Activated CD4-positive, CD25-positive, alpha-beta regulatory T cell treated with anti-CD3 and anti-CD28 coated beads, Interleukin-2, amount 50 U/mL, for 72 hours (primary cell): ENCODE measurements around the gene FBN1.

ENCODE experiments used
- DNase-seq: peaks from one replicate; pipeline ENCODE4 v3.0.0; 2021

The FBN1 gene

GRCh38 chr15:48501208-48501607 is 144.3 kb downstream of the FBN1 start:
- DNase-seq = no peak

DNA sequence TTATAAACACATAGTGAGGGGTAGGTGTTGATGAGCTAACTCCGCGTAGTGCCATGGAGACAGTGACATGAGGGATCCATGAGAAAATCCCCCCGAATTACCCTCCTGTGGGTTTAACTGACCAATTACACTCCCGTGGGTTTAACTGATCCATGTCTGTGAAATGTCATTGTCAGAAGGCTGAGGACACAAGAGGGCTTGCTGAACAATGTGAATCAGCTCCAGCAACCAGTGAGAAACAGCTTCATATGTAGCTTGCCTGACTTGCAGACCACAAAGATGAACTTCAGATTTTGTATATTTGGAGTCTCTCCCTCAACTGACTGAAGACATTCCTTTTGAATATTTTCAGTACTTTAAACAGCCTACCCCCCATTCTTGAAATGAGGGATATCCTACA is 144.9 kb downstream of the FBN1 start:
- DNase-seq = no peak

GRCh38 chr15:48499978-48500377 is 145.5 kb downstream of the FBN1 start:
- no peak for DNase-seq

DNA sequence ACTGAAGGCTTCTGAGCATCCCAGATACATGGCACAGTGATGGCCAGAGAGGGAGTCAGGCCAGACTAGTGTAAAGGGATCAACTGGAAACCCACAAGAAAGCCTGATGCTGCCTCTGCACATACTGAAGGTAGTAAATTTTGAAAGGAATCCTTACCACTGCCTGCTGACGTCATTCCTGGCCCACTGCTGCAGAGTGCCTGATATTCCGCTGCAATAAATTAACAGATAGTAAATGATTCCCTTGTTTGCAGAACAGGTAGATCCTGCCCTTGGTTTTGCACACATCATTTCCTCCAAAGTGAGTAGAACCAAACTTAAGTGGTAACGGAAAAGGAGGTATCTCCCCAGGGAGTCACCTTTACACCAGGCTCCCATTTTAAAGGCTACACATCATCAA is 146.7 kb downstream of the FBN1 start:
- no peak for DNase-seq

DNA sequence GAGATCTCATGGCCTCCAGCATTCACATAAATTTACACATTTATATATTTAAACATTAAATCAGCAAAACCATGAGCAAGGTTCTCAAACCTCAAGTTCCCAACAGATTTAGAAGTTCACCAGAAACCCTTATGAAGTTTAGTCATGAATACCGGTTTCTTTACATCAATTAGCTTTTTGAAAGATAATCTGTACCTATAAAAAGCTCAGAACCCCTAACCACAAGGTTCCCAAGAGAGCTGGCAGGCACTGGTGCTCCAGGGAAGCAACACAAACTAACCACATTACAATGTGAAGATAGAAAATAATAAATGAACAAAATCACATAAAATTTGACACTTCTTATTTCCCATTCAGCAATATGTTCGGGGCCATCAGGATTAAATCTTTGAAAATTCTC is 150.9 kb downstream of the FBN1 start:
- DNase-seq = no peak

GRCh38 chr15:48493763-48494225 is 151.7 kb downstream of the FBN1 start:
- no peak for DNase-seq

DNA sequence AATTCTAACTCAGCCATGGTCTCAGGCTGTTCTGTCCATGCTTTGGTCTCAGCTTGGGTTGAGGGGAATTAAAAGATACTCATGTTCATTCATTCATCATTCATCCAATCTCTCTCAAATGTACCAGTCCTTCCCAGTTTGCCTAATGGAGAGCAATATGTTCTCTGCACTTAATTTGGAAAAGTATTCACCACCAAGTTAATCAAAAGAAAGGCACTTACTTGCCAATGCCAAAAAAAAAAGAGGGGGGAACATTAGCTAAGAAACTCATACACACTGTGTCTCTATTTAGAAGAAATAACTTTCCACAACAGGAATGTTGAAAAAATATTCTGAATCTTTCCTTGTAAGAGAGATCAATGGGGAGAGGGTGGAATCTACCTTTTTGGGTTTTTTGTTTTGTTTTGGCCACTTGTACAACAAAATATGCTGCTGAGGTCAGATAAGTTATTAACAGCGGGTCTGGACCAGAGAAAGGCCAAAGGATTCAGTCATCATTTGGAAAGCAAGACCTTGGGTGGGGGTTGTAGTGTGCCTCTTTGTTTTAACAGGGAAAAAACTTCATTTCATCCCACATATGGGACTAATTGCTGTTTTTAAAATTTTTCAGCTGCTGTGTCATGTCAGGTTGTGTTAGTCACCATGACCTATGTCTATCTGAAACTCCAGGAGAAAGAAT is 152.3 kb downstream of the FBN1 start:
- no peak for DNase-seq

GRCh38 chr15:48486228-48486627 is 159.3 kb downstream of the FBN1 start:
- no peak for DNase-seq

GRCh38 chr15:48481802-48482201 is 163.7 kb downstream of the FBN1 start:
- DNase-seq = no peak

DNA sequence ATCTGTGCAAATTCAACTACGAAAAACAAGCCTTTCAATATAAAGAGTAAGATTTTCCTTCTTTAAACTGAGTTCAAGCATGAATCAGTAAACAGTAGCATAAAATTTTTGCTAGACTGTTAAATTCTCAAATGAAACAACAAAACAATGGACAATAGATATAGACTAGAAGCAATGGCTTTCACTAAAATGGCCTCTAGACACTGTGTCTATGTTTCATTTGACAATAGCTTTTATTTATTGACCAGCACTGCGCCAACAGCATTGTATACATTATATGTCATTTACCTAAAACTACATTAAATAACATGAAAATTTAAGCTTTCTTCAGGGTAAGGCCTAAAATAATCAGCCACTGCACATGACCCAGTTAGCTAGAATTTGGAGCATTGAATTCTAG is 165.8 kb downstream of the FBN1 start:
- no peak for DNase-seq

- no peak for DNase-seq
Measured at GRCh38 chr15:48478581-48478980, 166.9 kb downstream of the FBN1 start.

DNA sequence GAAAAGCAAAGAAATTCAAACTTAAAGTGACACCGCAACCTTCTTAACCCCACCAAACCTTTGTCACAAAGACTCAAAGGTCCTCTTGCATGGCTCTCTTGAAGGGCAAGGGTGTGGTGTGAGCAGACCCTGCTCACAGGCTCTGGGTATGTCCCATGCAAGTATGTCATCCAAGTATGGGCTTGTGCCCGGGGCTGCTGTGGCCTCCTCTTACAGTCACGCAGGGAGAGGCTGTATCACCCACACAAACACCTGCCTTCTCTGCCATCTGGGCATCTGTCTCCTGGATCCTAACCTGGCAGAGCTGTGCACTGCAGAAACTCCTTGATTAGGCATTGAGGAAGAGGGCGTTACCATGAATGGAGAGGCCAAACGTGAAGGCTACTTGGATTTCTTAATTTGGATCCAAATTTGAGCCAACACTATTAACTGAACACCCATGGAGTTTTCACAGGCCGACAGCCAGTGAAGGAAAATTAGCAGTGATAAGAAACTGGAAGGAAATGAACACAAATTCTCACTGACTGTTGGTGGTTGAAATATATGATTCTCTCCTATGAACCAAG is 167.6 kb downstream of the FBN1 start:
- no peak for DNase-seq

GRCh38 chr15:48475600-48476395 is 169.7 kb downstream of the FBN1 start:
- DNase-seq = no peak

DNA sequence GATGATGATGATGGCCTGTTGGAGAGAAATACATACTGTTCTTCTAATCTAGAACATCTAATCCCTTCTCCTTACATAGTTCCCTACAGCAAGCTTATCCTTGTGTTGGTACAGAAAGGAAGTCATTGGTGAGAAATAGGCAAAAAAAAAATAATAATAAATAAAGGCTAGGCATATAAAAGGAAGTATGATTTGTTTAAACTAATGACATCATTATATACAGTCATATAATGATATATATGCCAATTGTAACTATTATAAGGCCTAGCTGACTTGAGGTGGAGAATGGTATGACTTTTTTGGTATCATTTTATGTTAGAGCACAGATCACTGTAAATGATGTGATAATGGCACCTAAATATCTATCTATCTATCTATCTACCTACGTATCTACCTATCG is 171.8 kb downstream of the FBN1 start:
- DNase-seq = no peak

DNA sequence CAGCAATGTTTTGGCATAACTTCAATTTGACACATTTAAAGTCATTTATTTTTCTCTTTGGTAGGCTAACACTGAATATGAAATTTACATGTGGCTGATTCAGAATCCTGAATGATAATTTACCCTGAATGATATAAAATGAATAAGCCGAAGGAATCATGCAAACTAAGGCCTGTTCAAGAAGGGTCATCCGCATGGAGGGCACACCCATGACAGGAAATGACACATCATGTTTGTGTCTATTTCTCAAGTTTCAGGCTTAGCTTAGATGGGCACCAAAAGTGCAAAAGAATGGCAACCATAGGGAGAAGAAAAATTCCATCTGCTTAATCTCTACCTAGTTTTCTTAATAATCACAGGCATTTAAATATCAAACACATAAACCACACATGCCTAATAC is 172.8 kb downstream of the FBN1 start:
- DNase-seq = no peak

- DNase-seq = no peak
Measured at GRCh38 chr15:48471073-48471472, 174.4 kb downstream of the FBN1 start.

- no peak for DNase-seq
Measured at GRCh38 chr15:48470096-48470495, 175.4 kb downstream of the FBN1 start.

GRCh38 chr15:48469681-48470080 is 175.8 kb downstream of the FBN1 start:
- DNase-seq = no peak

- DNase-seq = no peak
Measured at GRCh38 chr15:48469271-48469670, 176.2 kb downstream of the FBN1 start.

- no peak for DNase-seq
Measured at GRCh38 chr15:48467801-48468200, 177.7 kb downstream of the FBN1 start.

DNA sequence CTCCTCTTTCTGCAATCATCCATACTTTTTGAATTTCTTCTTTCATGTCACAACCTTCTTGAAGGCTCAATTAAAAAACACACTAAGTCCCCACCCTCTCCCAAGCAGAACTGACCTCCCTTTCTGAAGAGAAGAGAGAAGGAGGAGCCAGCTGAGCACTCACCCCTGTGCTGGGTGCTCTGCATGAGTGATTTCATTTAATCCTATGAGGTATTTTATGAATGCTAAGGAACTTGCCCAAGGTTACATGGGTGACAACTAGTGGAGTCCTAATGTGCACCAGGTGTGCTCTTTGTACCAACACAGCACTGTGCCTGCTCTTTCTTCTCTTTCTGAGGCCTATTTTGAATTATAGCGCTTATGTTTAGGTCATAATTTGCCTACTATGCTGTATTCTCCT is 178.7 kb downstream of the FBN1 start:
- DNase-seq = no peak

DNA sequence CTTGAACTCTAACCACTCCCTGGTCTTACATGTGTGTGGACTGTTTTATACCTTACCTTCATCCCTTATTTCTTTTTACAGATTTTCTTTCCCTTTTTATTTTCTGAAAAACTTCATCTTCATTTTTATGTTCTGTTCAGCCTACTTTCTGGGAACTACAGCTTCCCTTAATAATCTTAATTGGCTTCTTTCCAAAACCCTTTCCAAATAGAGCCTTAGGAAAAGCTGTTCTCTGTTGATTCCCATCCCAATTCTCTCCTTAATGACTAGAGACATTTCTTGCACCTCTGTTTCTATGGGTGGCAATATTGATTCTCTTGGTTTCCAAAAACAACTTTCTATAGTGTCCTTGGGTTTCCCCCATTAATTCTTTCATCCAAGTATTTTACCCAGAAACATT is 179.4 kb downstream of the FBN1 start:
- DNase-seq = no peak

DNA sequence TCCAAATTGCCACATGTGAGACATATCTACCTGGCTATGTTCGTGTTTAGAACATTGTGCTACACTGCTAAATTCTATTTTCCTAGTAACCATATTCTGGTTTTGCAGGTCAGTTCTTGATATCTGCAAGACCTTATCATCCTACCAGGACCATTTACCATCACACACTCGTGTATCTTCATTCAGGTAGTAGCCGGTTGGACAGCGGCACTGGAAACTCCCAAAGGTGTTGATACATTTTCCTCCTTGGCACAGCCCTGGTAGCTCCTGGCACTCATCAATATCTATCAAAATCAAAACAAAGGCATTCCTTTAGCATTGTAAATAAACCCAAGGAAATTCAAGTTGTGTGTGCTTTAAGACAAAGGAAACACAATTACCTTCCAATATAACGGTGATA is 180.1 kb downstream of the FBN1 start:
- DNase-seq = no peak

- no peak for DNase-seq
Measured at GRCh38 chr15:48463366-48463880, 182.1 kb downstream of the FBN1 start.
